SK-N-MC (cell line): Measurements from ENCODE around the gene ZNF654.

ENCODE experiments used
- EZH2 ChIP-seq: fragments of 200-600 bp; sonication (generic); IDR thresholded peaks from one replicate; pipeline ENCODE4 v1.6.1; 2017; ENCODE audit warnings: antibody characterized with exemption
- FOXP2 ChIP-seq: optimal IDR thresholded peaks from 2 replicates; pipeline ENCODE3; 2011; ENCODE audit warnings: mild to moderate bottlenecking, moderate library complexity; ENCODE audit not compliant: insufficient read depth; ENCODE audit errors: extremely low read length, control extremely low read depth
- POLR2AphosphoS5 ChIP-seq: IDR thresholded peaks from 2 replicates; pipeline ENCODE4 v1.6.1; 2012; ENCODE audit warnings: mild to moderate bottlenecking, low read depth, low read length, borderline replicate concordance

DNA sequence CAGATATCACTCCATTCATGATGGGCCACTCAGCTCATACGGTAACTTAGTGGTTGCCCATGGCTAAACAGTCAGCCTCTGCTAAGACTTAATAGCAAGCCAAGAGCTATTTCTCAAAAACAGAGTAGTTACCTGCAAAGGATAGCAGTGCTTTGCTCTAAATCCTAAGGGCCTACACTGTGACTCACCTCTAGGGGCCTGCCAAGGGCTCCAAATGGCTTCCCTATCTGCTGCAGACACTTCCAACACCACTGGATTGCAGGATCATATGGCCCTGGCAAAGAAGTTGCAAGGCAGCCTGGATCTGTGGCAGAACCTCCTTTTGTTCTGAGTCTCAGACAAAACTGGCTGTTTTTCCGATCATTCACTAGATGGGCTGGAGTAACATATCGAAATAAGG, 18.1 kb upstream of the ZNF654 start:
- TF ChIP-seq FOXP2, result no peak
- no peak for TF ChIP-seq POLR2AphosphoS5
- TF ChIP-seq EZH2, result no peak
